Uterus (tissue), 4 donors: ENCODE data around the gene GNAO1. TPM values are rescaled to one million over a fixed set of nuclear protein-coding genes. Genes with fewer than 3 reads are reported as not detected.

Experiments used
- DNase-seq, 2 donors: peaks; one replicate each; pipeline ENCODE4 v3.0.0-alpha.2; 2019 to 2020
- H3K27ac ChIP-seq, 2 donors: fragments of 200-600 bp; sonication (generic); 1 replicate in 1 of 2; 2 replicates in 1 of 2; pipeline ENCODE4 v1.5.1; 2016 to 2018
- H3K27me3 ChIP-seq, 2 donors: fragments of 200-600 bp; sonication (generic); one replicate each; pipeline ENCODE4 v1.5.1; 2018 to 2019; ENCODE audit warnings: control low read depth in 1 of 2
- H3K36me3 ChIP-seq, 2 donors: fragments of 200-600 bp; sonication (generic); one replicate each; pipeline ENCODE4 v1.5.1; 2019; ENCODE audit warnings: control low read depth in 1 of 2
- H3K4me1 ChIP-seq, 2 donors: fragments of 200-600 bp; sonication (generic); one replicate each; pipeline ENCODE4 v1.5.1; 2018 to 2019; ENCODE audit warnings: control low read depth in 1 of 2
- H3K4me3 ChIP-seq, 2 donors: fragments of 200-600 bp; sonication (generic); 1 replicate in 1 of 2; 2 replicates in 1 of 2; pipeline ENCODE4 v1.5.1; 2018 to 2019; ENCODE audit warnings: mild to moderate bottlenecking in 1 of 2
- H3K9me3 ChIP-seq, 2 donors: fragments of 200-600 bp; sonication (generic); one replicate each; pipeline ENCODE4 v1.5.1; 2019; ENCODE audit warnings: control low read depth in 1 of 2
- CTCF ChIP-seq, 4 experiments: fragments of 200-600 bp in 2 of 4; fragments of 450-650 bp in 2 of 4; sonication (generic) in 2 of 4; IDR thresholded peaks; one replicate each; pipeline ENCODE4 v1.5.1; 2016 to 2019; ENCODE audit warnings: antibody characterized with exemption in 4 of 4, mild to moderate bottlenecking in 2 of 4, moderate library complexity in 1 of 4
- POLR2A ChIP-seq, 2 donors: fragments of 450-650 bp; IDR thresholded peaks; one replicate each; pipeline ENCODE4 v1.6.1; 2016; ENCODE audit warnings: antibody characterized with exemption in 2 of 2, mild to moderate bottlenecking in 1 of 2, moderate library complexity in 1 of 2
- intact Hi-C: fragments of 100-400 bp; cut with DNase I; formaldehyde crosslinking; loops from one replicate; pipeline ENCODE4 v1.15.1; 2023; ENCODE audit warnings: low total_unique reads
- total RNA-seq, 4 donors: library from RNA; depleted of rRNA in 3 of 4; stranded (reverse); fragments of >200 nt in 3 of 4; gene quantifications; one replicate each; pipeline versions ENCODE4 v1.1.0 to v1.2.4, GENCODE V29; 2014 to 2023
- donor health status: DM: yes; HTN: yes; CAD: no.

Gene GNAO1
- total RNA-seq, 4 donors from 2014 or later = 0.26 to 7.2 (median 1.6) TPM; not detected in 1

DNA sequence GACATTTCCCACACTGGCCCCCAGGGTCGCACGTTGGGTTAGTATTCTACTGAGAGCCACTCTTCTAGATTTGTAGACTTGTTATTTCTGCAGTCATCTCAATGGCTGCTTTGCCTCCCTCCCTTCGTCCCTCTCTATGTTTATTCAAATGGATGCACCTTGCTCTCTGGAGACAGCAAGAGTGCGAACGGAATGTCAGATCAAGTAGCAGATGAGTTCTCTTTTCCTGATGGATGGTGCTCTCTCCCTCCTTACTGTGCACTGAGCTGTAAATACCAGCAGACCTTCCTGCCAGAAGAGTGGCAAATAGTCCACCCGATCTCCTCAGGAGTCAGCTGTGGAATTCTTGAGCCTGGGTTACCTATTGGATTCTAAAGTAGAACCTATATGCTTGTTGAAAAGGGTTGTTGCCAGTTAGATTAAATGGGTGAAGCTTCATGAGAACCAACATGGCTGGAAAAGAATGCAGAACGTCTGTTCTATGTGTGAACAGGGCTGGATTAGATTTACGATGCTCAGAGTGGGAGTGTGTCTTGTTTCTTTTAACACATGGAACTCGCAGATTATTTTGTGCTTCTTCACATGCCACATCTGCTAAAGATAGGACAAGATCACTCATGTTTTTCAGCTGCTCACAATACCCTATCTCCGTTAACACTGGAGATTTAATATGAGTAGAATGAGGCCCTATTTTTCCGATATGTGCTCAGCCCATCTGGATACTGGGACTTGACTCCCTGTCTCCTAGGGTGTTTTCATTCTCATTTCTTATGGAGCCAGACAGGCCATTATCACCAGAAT, 6.1 kb downstream of the GNAO1 start:
- no peak for DNase-seq
- Histone ChIP-seq H3K36me3 (no peaks in the 10 kb centered on the region), H3K9me3 (no peaks in the 10 kb centered on the region), H3K27me3 (no peaks in the 10 kb centered on the region), H3K27ac (no peak overlapping the region), H3K4me3 (no peak overlapping the region), H3K4me1 (peaks cover 0 to 10% of the 10 kb centered on the region in 2 donors)
- intact Hi-C loops = no loop called here
- TF ChIP-seq POLR2A (IDR thresholded peaks at IDR 0.05) = no peak

DNA sequence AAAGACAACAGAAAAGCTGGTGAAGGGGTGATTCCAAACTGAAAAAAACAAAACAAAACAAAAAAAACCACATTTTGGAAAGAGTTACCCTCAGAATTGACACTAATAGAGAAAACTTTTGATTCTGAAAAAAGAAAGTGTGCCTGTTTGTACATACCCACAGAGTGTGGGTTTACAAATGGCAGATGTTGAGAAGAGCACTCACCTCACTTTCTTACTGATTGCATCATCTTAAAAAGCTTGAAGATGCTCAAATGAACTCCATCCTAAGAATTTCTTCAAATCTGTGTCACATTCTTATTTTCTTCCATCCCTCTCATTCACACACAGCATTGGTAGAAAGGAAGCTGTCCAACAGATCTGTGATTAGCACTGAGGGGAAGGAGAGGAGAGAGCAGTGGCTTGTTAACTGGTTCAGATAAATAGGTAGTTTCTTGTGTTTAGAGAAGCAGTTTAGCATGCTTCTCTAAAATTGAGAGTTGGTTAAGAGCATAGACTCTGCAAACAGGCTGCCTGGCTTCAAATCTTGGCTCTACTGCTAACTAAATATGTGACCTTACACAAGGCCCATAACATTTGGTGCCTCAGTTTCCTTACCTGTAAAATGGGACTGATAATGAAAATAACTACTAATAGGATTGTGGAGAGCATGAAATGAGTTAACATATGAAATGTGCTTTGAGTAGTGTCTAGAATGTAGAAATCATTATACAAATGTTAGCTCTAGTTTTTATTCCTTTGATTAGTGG, 6.9 kb downstream of the GNAO1 start:
- Histone ChIP-seq H3K4me1 (peaks cover 0 to 7% of the 10 kb centered on the region in 2 donors), H3K36me3 (no peaks in the 10 kb centered on the region), H3K9me3 (no peaks in the 10 kb centered on the region), H3K4me3 (no peak overlapping the region), H3K27ac (no peak overlapping the region), H3K27me3 (no peaks in the 10 kb centered on the region)
- TF ChIP-seq CTCF (IDR thresholded peaks at IDR 0.05) (no peak), POLR2A (IDR thresholded peaks at IDR 0.05) (no peak)
- intact Hi-C loops = no loop called here
- no peak for DNase-seq

- Histone ChIP-seq H3K36me3 (no peaks in the 10 kb centered on the region), H3K27ac (no peak overlapping the region), H3K4me1 (peaks cover 0 to 1% of the 10 kb centered on the region in 2 donors), H3K4me3 (no peak overlapping the region), H3K9me3 (no peaks in the 10 kb centered on the region), H3K27me3 (no peaks in the 10 kb centered on the region)
- intact Hi-C loops = no loop called here
- no peak for DNase-seq
- no peak for TF ChIP-seq POLR2A (IDR thresholded peaks at IDR 0.05)
- TF ChIP-seq CTCF (IDR thresholded peaks at IDR 0.05) = no peak
Measured at GRCh38 chr16:56198755-56199114, 7.4 kb downstream of the GNAO1 start.

- intact Hi-C loops = no loop called here
- DNase-seq = no peak
- H3K4me3 ChIP-seq = no peak overlapping the region
- no peak for TF ChIP-seq POLR2A (IDR thresholded peaks at IDR 0.05)
- no peak for TF ChIP-seq CTCF (IDR thresholded peaks at IDR 0.05)
- no peak overlapping the region for H3K27ac ChIP-seq
- H3K27me3 ChIP-seq = no peaks in the 10 kb centered on the region
- H3K36me3 ChIP-seq = no peaks in the 10 kb centered on the region
- H3K9me3 ChIP-seq = no peaks in the 10 kb centered on the region
- H3K4me1 ChIP-seq = no peaks in the 10 kb centered on the region
Measured at GRCh38 chr16:56199164-56199563, 7.9 kb downstream of the GNAO1 start.

DNA sequence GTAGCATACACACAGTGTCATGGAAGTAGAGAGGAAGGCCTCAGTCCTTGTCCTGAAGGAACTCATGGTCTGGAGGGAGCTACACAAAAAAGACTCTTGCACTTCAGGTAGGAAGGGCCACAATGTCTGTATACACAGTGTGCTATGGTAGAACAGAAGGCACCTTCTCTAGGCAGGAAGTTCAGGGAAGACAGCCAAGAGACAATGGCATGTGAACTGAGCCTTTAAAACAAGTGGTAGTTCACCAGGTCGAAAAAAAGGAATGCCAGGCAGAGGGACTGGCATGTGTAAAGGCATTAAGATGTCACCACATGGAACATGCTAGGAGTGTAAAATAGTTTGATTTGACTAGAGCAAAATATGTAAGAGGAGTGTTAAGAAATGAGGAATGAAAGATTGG, 9.7 kb downstream of the GNAO1 start:
- intact Hi-C loops = no loop called here
- Histone ChIP-seq H3K9me3 (no peaks in the 10 kb centered on the region), H3K4me1 (no peaks in the 10 kb centered on the region), H3K27me3 (no peaks in the 10 kb centered on the region), H3K36me3 (no peaks in the 10 kb centered on the region), H3K4me3 (no peak overlapping the region), H3K27ac (no peak overlapping the region)
- no peak for DNase-seq
- TF ChIP-seq CTCF (IDR thresholded peaks at IDR 0.05) = no peak
- no peak for TF ChIP-seq POLR2A (IDR thresholded peaks at IDR 0.05)
